Cardiac muscle cell (in vitro differentiated cells and primary cell): ENCODE measurements around the gene TMEM94. TPM values are rescaled to one million over a fixed set of nuclear protein-coding genes. Genes with fewer than 3 reads are reported as not detected.

Source experiments
- DNase-seq, 2 donors: peaks; one replicate each; pipeline versions ENCODE4 v3.0.0 to v3.0.0-alpha.2; 2010 to 2017; ENCODE audit warnings: low read depth in 1 of 2, low spot score in 1 of 2
- H3K27ac ChIP-seq: fragments of 200-600 bp; sonication (generic); 2 replicates; pipeline ENCODE4 v1.5.1; 2016
- H3K27me3 ChIP-seq: fragments of 200-600 bp; sonication (generic); 2 replicates; pipeline ENCODE4 v1.6.0; 2016; ENCODE audit warnings: control low read depth
- H3K36me3 ChIP-seq: fragments of 200-600 bp; sonication (generic); 2 replicates; pipeline ENCODE4 v1.5.1; 2016; ENCODE audit warnings: control low read depth
- H3K4me1 ChIP-seq: fragments of 200-600 bp; sonication (generic); 2 replicates; pipeline ENCODE4 v1.8.1; 2017; ENCODE audit warnings: low read depth, mild to moderate bottlenecking, mixed run types
- H3K4me3 ChIP-seq: fragments of 200-600 bp; sonication (generic); 2 replicates; pipeline ENCODE4 v1.5.1; 2016; ENCODE audit warnings: mild to moderate bottlenecking
- H3K9me3 ChIP-seq: fragments of 200-600 bp; sonication (generic); 2 replicates; pipeline ENCODE4 v1.5.1; 2017; ENCODE audit warnings: low read depth, mild to moderate bottlenecking, control low read depth
- polyA plus RNA-seq: library from polyadenylated mRNA; unstranded; fragments of >200 nt; fragmentation: Nextera tagmentation; extraction: Ambion mirVana; gene quantifications from 2 replicates; pipeline ENCODE4 v1.2.1, GENCODE V29; 2016
- total RNA-seq: library from RNA; depleted of rRNA; stranded (reverse); fragments of >200 nt; gene quantifications from 2 replicates; pipeline ENCODE4 v1.2.3, GENCODE V29; 2016
- TF ChIP-seq, protein P1 (sequence below): IDR thresholded peaks from 2 replicates; pipeline ENCODE4 v1.5.1; 2012; ENCODE audit warnings: low read depth, mild to moderate bottlenecking, low read length

The TMEM94 gene
- total and polyA plus RNA-seq, 2 experiments from 2014 or later = 74.2 to 105 TPM

GRCh38 chr17:75463603-75464002 lies 7.2 kb downstream of the TMEM94 start:
- H3K9me3 ChIP-seq = no peaks in the 10 kb centered on the region
- DNase-seq = no peak
- H3K27me3 ChIP-seq = no peaks in the 10 kb centered on the region
- no peaks in the 10 kb centered on the region for H3K36me3 ChIP-seq
- TF ChIP-seq, protein P1, sequence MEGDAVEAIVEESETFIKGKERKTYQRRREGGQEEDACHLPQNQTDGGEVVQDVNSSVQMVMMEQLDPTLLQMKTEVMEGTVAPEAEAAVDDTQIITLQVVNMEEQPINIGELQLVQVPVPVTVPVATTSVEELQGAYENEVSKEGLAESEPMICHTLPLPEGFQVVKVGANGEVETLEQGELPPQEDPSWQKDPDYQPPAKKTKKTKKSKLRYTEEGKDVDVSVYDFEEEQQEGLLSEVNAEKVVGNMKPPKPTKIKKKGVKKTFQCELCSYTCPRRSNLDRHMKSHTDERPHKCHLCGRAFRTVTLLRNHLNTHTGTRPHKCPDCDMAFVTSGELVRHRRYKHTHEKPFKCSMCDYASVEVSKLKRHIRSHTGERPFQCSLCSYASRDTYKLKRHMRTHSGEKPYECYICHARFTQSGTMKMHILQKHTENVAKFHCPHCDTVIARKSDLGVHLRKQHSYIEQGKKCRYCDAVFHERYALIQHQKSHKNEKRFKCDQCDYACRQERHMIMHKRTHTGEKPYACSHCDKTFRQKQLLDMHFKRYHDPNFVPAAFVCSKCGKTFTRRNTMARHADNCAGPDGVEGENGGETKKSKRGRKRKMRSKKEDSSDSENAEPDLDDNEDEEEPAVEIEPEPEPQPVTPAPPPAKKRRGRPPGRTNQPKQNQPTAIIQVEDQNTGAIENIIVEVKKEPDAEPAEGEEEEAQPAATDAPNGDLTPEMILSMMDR = no peak
- peaks cover 10% of the 10 kb centered on the region for H3K4me1 ChIP-seq
- no peak overlapping the region for H3K4me3 ChIP-seq
- H3K27ac ChIP-seq = no peak overlapping the region

DNA sequence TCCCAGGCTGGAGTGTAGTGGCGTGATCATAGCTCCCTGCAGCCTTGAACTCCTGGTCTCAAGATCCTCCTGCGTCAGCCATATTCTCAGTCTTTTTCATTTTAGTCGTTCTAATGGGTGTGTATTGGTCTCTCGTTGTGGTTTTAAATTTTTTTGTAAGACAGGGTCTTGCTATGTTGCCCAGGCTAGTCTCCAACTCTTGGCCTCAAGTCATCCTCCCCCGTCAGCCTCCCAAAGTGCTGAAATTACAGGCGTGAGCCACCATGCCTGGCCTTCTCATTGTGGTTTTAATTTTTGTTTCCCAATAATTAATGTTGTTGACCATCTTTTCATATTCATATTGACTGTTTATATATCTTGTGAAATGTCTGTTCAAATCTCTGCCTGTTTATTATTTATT lies 8.6 kb downstream of the TMEM94 start:
- Histone ChIP-seq H3K4me3 (no peak overlapping the region), H3K27ac (no peak overlapping the region), H3K36me3 (no peaks in the 10 kb centered on the region), H3K27me3 (no peaks in the 10 kb centered on the region), H3K9me3 (no peaks in the 10 kb centered on the region), H3K4me1 (peaks cover 3% of the 10 kb centered on the region)
- DNase-seq = no peak
- TF ChIP-seq, protein P1 = no peak

GRCh38 chr17:75468291-75468754 lies 11.9 kb downstream of the TMEM94 start:
- TF ChIP-seq, protein P1 = no peak
- Histone ChIP-seq H3K4me1 (peaks cover 3% of the 10 kb centered on the region), H3K36me3 (no peaks in the 10 kb centered on the region), H3K4me3 (no peak overlapping the region), H3K27me3 (no peaks in the 10 kb centered on the region), H3K9me3 (no peaks in the 10 kb centered on the region), H3K27ac (peak overlapping the region; percentile 28)
- no peak for DNase-seq

- Histone ChIP-seq H3K4me1 (peaks cover 3% of the 10 kb centered on the region), H3K9me3 (no peaks in the 10 kb centered on the region), H3K27ac (no peak overlapping the region), H3K36me3 (no peaks in the 10 kb centered on the region), H3K4me3 (no peak overlapping the region), H3K27me3 (no peaks in the 10 kb centered on the region)
- no peak for DNase-seq
- TF ChIP-seq, protein P1 = no peak
Observed at GRCh38 chr17:75468779-75469373, 12.4 kb downstream of the TMEM94 start.

GRCh38 chr17:75471207-75471606 lies 14.8 kb downstream of the TMEM94 start:
- DNase-seq = no peak
- Histone ChIP-seq H3K4me3 (no peak overlapping the region), H3K4me1 (peaks cover 21% of the 10 kb centered on the region), H3K27me3 (no peaks in the 10 kb centered on the region), H3K27ac (no peak overlapping the region), H3K36me3 (no peaks in the 10 kb centered on the region), H3K9me3 (no peaks in the 10 kb centered on the region)
- TF ChIP-seq, protein P1 = no peak
